ENCODE data around the gene PTPRD. TPM values are rescaled to one million over a fixed set of nuclear protein-coding genes. Genes with fewer than 3 reads are reported as not detected.

PTPRD gene
- total and polyA plus RNA-seq, 2 donors (not counting 1 experiment from before 2014, with no cell fraction given): 0.35 to 4.8 TPM

GRCh38 chr9:8585036-8585435, 2027.8 kb downstream of the PTPRD start:
- Histone ChIP-seq H3K27me3 (ENCODE audit: control insufficient read depth, insufficient read depth, low read length) (no peaks in the 10 kb centered on the region), H3K4me3 (replicated peaks in 1 of 4; ENCODE audit: control extremely low read depth in 1 of 4, insufficient read depth in 1 of 4, low read depth in 3 of 4, low read length in 4 of 4) (no peak overlapping the region), H3K9ac (ENCODE audit: insufficient read depth, low read length) (no peak overlapping the region), H3K36me3 (ENCODE audit: control insufficient read depth, insufficient read depth, low read length) (no peaks in the 10 kb centered on the region), H3K27ac (ENCODE audit: insufficient read depth, low read length) (no peak overlapping the region), H3K79me2 (ENCODE audit: control insufficient read depth, insufficient read depth, low read length) (no peaks in the 10 kb centered on the region), H3K9me3 (ENCODE audit: control insufficient read depth, insufficient read depth, low read depth, low read length) (no peaks in the 10 kb centered on the region), H3K4me2 (ENCODE audit: extremely low read depth, insufficient read depth, low read length) (no peak overlapping the region), H2AFZ (ENCODE audit: low read length) (no peak overlapping the region), H4K20me1 (ENCODE audit: control insufficient read depth, extremely low read depth, insufficient read depth, low read length) (no peaks in the 10 kb centered on the region), H3K4me1 (ENCODE audit: control insufficient read depth, extremely low read depth, insufficient read depth, low read length) (no peaks in the 10 kb centered on the region)
- TF ChIP-seq CTCF (conservative IDR thresholded peaks at IDR 0.05 in 1 of 2, IDR thresholded peaks at IDR 0.05 in 1 of 2; ENCODE audit: low read depth in 1 of 2, low read length in 2 of 2) (no peak), EZH2 (IDR thresholded peaks at IDR 0.05; ENCODE audit: low read length, missing control alignments) (no peak)
- DNase-seq (ENCODE audit: low read depth in 2 of 2): no peak

GRCh38 chr9:8579661-8580060, 2033.1 kb downstream of the PTPRD start:
- Histone ChIP-seq H2AFZ (ENCODE audit: low read length) (no peak overlapping the region), H3K36me3 (ENCODE audit: control insufficient read depth, insufficient read depth, low read length) (no peaks in the 10 kb centered on the region), H3K4me2 (ENCODE audit: extremely low read depth, insufficient read depth, low read length) (no peak overlapping the region), H3K4me3 (replicated peaks in 1 of 4; ENCODE audit: control extremely low read depth in 1 of 4, insufficient read depth in 1 of 4, low read depth in 3 of 4, low read length in 4 of 4) (no peak overlapping the region), H4K20me1 (ENCODE audit: control insufficient read depth, extremely low read depth, insufficient read depth, low read length) (no peaks in the 10 kb centered on the region), H3K27me3 (ENCODE audit: control insufficient read depth, insufficient read depth, low read length) (no peaks in the 10 kb centered on the region), H3K79me2 (ENCODE audit: control insufficient read depth, insufficient read depth, low read length) (no peaks in the 10 kb centered on the region), H3K9me3 (ENCODE audit: control insufficient read depth, insufficient read depth, low read depth, low read length) (no peaks in the 10 kb centered on the region), H3K4me1 (ENCODE audit: control insufficient read depth, extremely low read depth, insufficient read depth, low read length) (no peaks in the 10 kb centered on the region), H3K27ac (ENCODE audit: insufficient read depth, low read length) (no peak overlapping the region), H3K9ac (ENCODE audit: insufficient read depth, low read length) (no peak overlapping the region)
- DNase-seq (ENCODE audit: low read depth in 2 of 2): no peak
- no peak for TF ChIP-seq CTCF (conservative IDR thresholded peaks at IDR 0.05 in 1 of 2, IDR thresholded peaks at IDR 0.05 in 1 of 2; ENCODE audit: low read depth in 1 of 2, low read length in 2 of 2)
- TF ChIP-seq EZH2 (IDR thresholded peaks at IDR 0.05; ENCODE audit: low read length, missing control alignments): no peak

- H3K9me3 ChIP-seq (ENCODE audit: control insufficient read depth, insufficient read depth, low read depth, low read length): no peaks in the 10 kb centered on the region
- H3K27ac ChIP-seq (ENCODE audit: insufficient read depth, low read length): no peak overlapping the region
- H3K4me1 ChIP-seq (ENCODE audit: control insufficient read depth, extremely low read depth, insufficient read depth, low read length): no peaks in the 10 kb centered on the region
- no peak overlapping the region for H3K4me2 ChIP-seq (ENCODE audit: extremely low read depth, insufficient read depth, low read length)
- H2AFZ ChIP-seq (ENCODE audit: low read length): no peak overlapping the region
- H3K9ac ChIP-seq (ENCODE audit: insufficient read depth, low read length): no peak overlapping the region
- no peak overlapping the region for H3K4me3 ChIP-seq (replicated peaks in 1 of 4; ENCODE audit: control extremely low read depth in 1 of 4, insufficient read depth in 1 of 4, low read depth in 3 of 4, low read length in 4 of 4)
- no peak for TF ChIP-seq EZH2 (IDR thresholded peaks at IDR 0.05; ENCODE audit: low read length, missing control alignments)
- TF ChIP-seq CTCF (conservative IDR thresholded peaks at IDR 0.05 in 1 of 2, IDR thresholded peaks at IDR 0.05 in 1 of 2; ENCODE audit: low read depth in 1 of 2, low read length in 2 of 2): no peak
- no peaks in the 10 kb centered on the region for H4K20me1 ChIP-seq (ENCODE audit: control insufficient read depth, extremely low read depth, insufficient read depth, low read length)
- H3K27me3 ChIP-seq (ENCODE audit: control insufficient read depth, insufficient read depth, low read length): no peaks in the 10 kb centered on the region
- no peak for DNase-seq (ENCODE audit: low read depth in 2 of 2)
- no peaks in the 10 kb centered on the region for H3K36me3 ChIP-seq (ENCODE audit: control insufficient read depth, insufficient read depth, low read length)
- no peaks in the 10 kb centered on the region for H3K79me2 ChIP-seq (ENCODE audit: control insufficient read depth, insufficient read depth, low read length)
Observed at GRCh38 chr9:8576741-8577140, 2036.1 kb downstream of the PTPRD start.

Measured in fibroblast of lung (primary cell).